GM13976 (cell line): ENCODE results near the gene PLPPR1.

Source experiments
- DNase-seq: peaks from one replicate; pipeline ENCODE4 v3.0.0; 2012; ENCODE audit warnings: low spot score
- CTCF ChIP-seq: IDR thresholded peaks from 2 replicates; pipeline ENCODE4 v1.5.1; 2012; ENCODE audit warnings: borderline replicate concordance, mild to moderate bottlenecking; ENCODE audit not compliant: insufficient read depth; ENCODE audit errors: extremely low read depth, missing control alignments, control extremely low read depth
- in situ Hi-C: fragments of 300-500 bp; cut with MboI; formaldehyde crosslinking; loops from one replicate; pipeline ENCODE4 v1.12.0; 2022; ENCODE audit warnings: low sequenced_read_pairs, mixed read lengths, inconsistent platforms; ENCODE audit not compliant: unreplicated experiment

PLPPR1 gene

GRCh38 chr9:101128623-101129022 is 100.1 kb downstream of the PLPPR1 start:
- DNase-seq, result no peak
- TF ChIP-seq CTCF, result no peak
- in situ Hi-C loops, result no loop called here

- in situ Hi-C loops, result no loop called here
- no peak for DNase-seq
- no peak for TF ChIP-seq CTCF
Measured at GRCh38 chr9:101130054-101130453, 101.5 kb downstream of the PLPPR1 start.

- TF ChIP-seq CTCF, result no peak
- no peak for DNase-seq
- in situ Hi-C loops, result no loop called here
Measured at GRCh38 chr9:101131326-101131725, 102.8 kb downstream of the PLPPR1 start.

DNA sequence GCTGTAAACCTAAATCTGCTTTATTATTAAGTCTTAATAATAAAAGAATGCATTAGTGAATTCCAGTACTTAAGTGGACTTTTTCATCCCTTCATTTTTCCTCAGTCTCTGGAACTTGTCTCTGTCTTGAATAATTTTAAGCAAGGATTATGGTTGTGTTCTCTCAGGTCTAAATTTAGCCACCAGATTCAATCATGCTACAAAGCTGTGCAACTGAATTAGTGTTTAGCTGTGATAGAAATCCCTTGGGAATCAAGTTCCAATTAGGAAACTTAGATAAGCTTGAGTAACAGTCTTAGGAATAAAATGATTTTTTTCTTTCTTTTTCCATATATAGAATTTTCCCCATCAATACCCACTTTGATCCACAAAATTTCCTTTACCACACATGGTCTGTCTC is 104.3 kb downstream of the PLPPR1 start:
- DNase-seq, result no peak
- in situ Hi-C loops, result no loop called here
- no peak for TF ChIP-seq CTCF

- no peak for TF ChIP-seq CTCF
- DNase-seq, result no peak
- in situ Hi-C loops, result no loop called here
Measured at GRCh38 chr9:101138509-101138908, 110.0 kb downstream of the PLPPR1 start.

DNA sequence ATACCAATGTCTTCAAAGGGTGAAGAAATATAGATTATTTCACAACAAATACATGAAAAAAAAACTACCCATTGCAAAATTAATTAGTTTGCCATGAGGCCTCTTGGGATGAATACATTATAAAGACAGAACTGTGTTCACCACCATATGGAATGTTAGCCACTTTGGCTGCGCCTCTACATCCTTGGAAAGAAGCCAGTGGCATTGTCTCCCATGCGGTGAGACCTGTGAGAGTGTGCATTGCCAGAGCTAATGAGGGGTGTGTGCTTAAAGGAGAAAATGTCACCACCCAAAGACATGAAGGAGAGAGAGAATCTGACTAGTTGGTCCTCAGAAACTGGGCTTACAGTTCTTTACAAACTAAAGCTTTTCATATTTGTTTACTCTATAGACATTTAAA is 110.6 kb downstream of the PLPPR1 start:
- DNase-seq, result no peak
- TF ChIP-seq CTCF, result no peak
- in situ Hi-C loops, result no loop called here

GRCh38 chr9:101140764-101141163 is 112.2 kb downstream of the PLPPR1 start:
- DNase-seq, result no peak
- TF ChIP-seq CTCF, result no peak
- in situ Hi-C loops, result no loop called here
